Activated CD4-positive, alpha-beta T cell treated with anti-CD3 and anti-CD28 coated beads for 36 hours (primary cell): ENCODE data around the gene CCNYL1. TPM values are rescaled to one million over a fixed set of nuclear protein-coding genes. Genes with fewer than 3 reads are reported as not detected.
"Not testable (repeated sequence)": the region's sequence is repeated elsewhere in the genome, so short reads cannot be mapped to it uniquely, and the experiment has no call there.

Experiments
- ATAC-seq: fragments of 200-7000 bp; cut with Tn5 transposase; one replicate; pipeline ENCODE4 v1.10.0; 2021; ENCODE audit warnings: mild to moderate bottlenecking, moderate library complexity
- CTCF ChIA-PET: fragments of 350-600 bp; sonication (Branson Sonifier 250); formaldehyde crosslinking; loops from one replicate; lab custom pipeline; 2021; ENCODE audit warnings: antibody characterized with exemption; lab: Charles Lee
- POLR2A ChIA-PET: fragments of 350-600 bp; sonication (Branson Sonifier 250); formaldehyde crosslinking; loops from one replicate; lab custom pipeline; 2021; ENCODE audit warnings: antibody characterized with exemption, inconsistent platforms; lab: Charles Lee
- DNase-seq: peaks from one replicate; pipeline ENCODE4 v3.0.0-alpha.2; 2020
- H3K27ac Mint-ChIP-seq: one replicate; pipeline ENCODE4 v1.8.0; 2021; ENCODE audit warnings: mixed read lengths
- H3K27me3 Mint-ChIP-seq: one replicate; pipeline ENCODE4 v1.8.0; 2021; ENCODE audit warnings: mixed read lengths
- H3K36me3 Mint-ChIP-seq: one replicate; pipeline ENCODE4 v1.8.0; 2021; ENCODE audit warnings: low read depth, mixed read lengths
- H3K4me1 Mint-ChIP-seq: one replicate; pipeline ENCODE4 v1.8.0; 2021; ENCODE audit warnings: mixed read lengths
- H3K4me3 Mint-ChIP-seq: one replicate; pipeline ENCODE4 v1.8.0; 2021; ENCODE audit warnings: mild to moderate bottlenecking, moderate library complexity, mixed read lengths
- H3K9me3 Mint-ChIP-seq: one replicate; pipeline ENCODE4 v1.8.0; 2021; ENCODE audit warnings: low read depth, mixed read lengths
- intact Hi-C, 2 experiments: fragments of 100-400 bp; cut with DNase I in 1 of 2; cut with micrococcal nuclease in 1 of 2; formaldehyde crosslinking; loops; one replicate each; pipeline versions ENCODE4 v1.14.2 to v1.15.1; 2022 to 2024; cut with DNase I, micrococcal nuclease
- total RNA-seq, 2 experiments: library from RNA; stranded (reverse); gene quantifications; one replicate each; pipeline ENCODE4 v1.2.3, GENCODE V29; 2021

CCNYL1 gene
- total RNA-seq, 2 experiments from 2014 or later: 4.0 to 5.5 TPM

DNA sequence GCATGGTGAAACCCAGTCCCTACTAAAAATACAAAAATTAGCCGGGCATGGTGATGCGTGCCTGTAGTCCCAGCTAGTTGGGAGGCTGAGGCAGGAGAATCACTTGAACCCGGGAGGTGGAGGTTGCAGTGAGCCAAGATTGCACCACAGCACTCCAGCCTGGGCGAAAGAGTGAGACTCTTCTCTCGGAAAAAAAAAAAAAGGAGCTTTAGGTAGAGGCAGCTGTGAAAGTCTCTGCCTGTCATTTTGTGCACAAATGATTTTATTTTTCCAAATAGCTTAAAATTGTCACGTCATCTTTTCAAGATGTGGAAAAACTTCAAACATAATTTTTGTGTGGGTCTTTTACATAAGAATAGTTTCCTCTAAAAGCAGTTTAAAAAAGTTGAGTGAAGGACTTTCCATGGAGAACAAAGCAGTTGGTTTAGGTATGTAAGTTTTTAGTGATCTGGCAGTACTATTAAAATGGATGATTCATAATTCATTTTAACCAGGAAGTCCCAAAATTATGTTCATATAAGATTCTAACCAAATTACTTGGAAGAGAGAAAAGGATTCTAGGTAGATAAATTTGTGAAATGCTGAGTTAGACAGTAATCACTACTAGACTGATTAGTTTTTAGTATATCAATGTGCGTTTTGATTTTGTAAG lies 11.5 kb downstream of the CCNYL1 start:
- Mint-ChIP-seq H3K27me3 (no peaks in the 10 kb centered on the region), H3K36me3 (no peaks in the 10 kb centered on the region), H3K4me3 (no peak overlapping the region), H3K9me3 (no peaks in the 10 kb centered on the region), H3K4me1 (peaks cover 35% of the 10 kb centered on the region), H3K27ac (peak overlapping the region; percentile 82)
- ATAC-seq: peak; percentile 33
- POLR2A ChIA-PET: no interaction called here
- intact Hi-C loops: no loop called here
- CTCF ChIA-PET: interaction anchor here (1.0 to 1.1 kb wide), 2 partner anchors 12 to 318 kb away, joined by 3 to 4 read pairs; partner anchors contain the start of gene CCNYL1
- no peak for DNase-seq

DNA sequence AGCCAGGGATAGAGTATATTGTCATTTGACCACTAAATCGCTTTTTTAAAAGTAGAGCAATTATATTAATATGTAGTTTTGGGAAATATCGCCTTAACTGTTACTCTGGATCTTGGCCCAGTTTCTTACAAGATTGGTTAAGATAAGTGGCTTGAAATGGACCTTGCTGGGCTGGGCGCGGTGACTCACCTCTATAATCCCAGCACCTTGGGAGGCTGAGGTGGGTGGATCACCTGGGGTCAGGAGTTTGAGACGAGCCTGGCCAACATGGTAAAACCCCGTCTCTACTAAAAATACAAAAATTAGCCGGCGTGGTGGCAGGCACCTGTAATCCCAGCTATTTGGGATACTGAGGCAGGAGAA lies 12.0 kb downstream of the CCNYL1 start:
- POLR2A ChIA-PET, DNase-seq, H3K9me3 Mint-ChIP-seq, H3K4me3 Mint-ChIP-seq, H3K36me3 Mint-ChIP-seq, H3K27me3 Mint-ChIP-seq, ATAC-seq, intact Hi-C loops: not testable (repeated sequence)
- peaks cover 35% of the 10 kb centered on the region for H3K4me1 Mint-ChIP-seq
- peak overlapping the region; percentile 82 for H3K27ac Mint-ChIP-seq
- CTCF ChIA-PET: interaction anchor here (1.0 to 1.1 kb wide), 2 partner anchors 12 to 317 kb away, joined by 3 to 4 read pairs; partner anchors contain the start of gene CCNYL1

GRCh38 chr2:207724113-207724512 lies 12.7 kb downstream of the CCNYL1 start:
- Mint-ChIP-seq H3K9me3 (no peaks in the 10 kb centered on the region), H3K36me3 (no peaks in the 10 kb centered on the region), H3K4me3 (no peak overlapping the region), H3K27ac (no peak overlapping the region), H3K4me1 (peaks cover 35% of the 10 kb centered on the region), H3K27me3 (no peaks in the 10 kb centered on the region)
- CTCF ChIA-PET: interaction anchor here (1.4 kb wide), 1 partner anchor 97 kb away, joined by 4 read pairs; no protein-coding TSS in a partner anchor
- intact Hi-C loops: no loop called here
- POLR2A ChIA-PET: no interaction called here
- ATAC-seq (no peak), DNase-seq (no peak)

GRCh38 chr2:207725873-207726578 lies 14.6 kb downstream of the CCNYL1 start:
- DNase-seq (no peak), ATAC-seq (no peak)
- no peak overlapping the region for H3K4me3 Mint-ChIP-seq
- CTCF ChIA-PET: interaction anchor here (0.7 to 3.2 kb wide), 10 partner anchors 11 to 314 kb away, joined by 3 to 11 read pairs (median 4); partner anchors contain the start of genes CCNYL1 and METTL21A
- H3K27ac Mint-ChIP-seq: no peak overlapping the region
- no peaks in the 10 kb centered on the region for H3K9me3 Mint-ChIP-seq
- H3K36me3 Mint-ChIP-seq: no peaks in the 10 kb centered on the region
- no peaks in the 10 kb centered on the region for H3K27me3 Mint-ChIP-seq
- H3K4me1 Mint-ChIP-seq: peaks cover 35% of the 10 kb centered on the region
- POLR2A ChIA-PET: interaction anchor here (0.6 to 0.8 kb wide), 2 partner anchors 26 to 224 kb away, joined by 3 to 4 read pairs; no protein-coding TSS in a partner anchor
- intact Hi-C loops: no loop called here

DNA sequence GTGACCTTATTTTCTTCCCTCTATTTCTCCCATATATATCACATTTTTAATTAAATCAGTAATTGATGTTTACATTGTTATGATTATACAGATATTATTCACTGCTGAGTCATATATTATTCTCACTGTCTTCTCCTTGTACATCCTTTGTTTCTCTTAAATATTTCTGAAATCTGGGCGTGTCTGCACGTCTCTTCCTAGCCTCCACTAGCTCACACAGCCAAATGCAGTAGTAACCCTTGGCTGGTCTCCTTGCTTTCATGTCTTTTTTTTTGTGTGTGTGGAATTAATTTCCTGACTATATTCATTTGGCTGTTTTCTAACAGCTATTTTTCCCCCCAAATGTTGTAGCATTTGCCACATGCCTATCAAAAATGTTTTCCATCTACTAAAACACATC lies 15.8 kb downstream of the CCNYL1 start:
- CTCF ChIA-PET: interaction anchor here (0.6 to 3.2 kb wide), 5 partner anchors 11 to 313 kb away, joined by 3 to 11 read pairs (median 3); no protein-coding TSS in a partner anchor
- intact Hi-C loops: no loop called here
- Mint-ChIP-seq H3K4me3 (no peak overlapping the region), H3K4me1 (peaks cover 31% of the 10 kb centered on the region), H3K27ac (no peak overlapping the region), H3K36me3 (no peaks in the 10 kb centered on the region), H3K27me3 (no peaks in the 10 kb centered on the region), H3K9me3 (no peaks in the 10 kb centered on the region)
- ATAC-seq (no peak), DNase-seq (no peak)
- POLR2A ChIA-PET: no interaction called here

DNA sequence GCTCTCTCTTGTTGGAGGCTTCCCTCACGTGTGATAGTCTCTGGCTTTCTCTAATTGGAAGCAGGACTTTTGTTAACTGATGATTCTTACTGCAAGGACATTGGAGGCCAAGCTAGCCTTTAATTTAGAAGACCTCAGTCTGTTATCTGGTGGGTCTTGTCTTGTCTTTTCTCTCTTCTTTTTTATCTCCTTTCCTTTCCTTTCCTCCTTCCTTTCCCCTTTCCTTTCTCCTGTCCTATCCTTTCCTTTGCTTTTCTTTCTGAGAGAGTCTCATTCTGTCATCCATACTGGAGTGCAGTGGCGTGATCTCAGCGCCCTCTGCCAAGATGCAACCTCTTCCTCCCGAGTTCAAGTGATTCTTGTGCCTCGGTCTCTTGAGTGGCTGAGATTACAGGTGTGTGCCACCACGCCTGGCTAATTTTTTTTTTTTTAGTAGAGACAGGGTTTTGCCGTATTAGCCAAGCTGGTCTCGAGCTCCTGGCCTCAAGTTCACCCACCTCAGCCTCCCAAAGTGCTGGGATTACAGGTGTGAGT lies 18.1 kb downstream of the CCNYL1 start:
- DNase-seq (no peak), ATAC-seq (no peak)
- CTCF ChIA-PET: no interaction called here
- Mint-ChIP-seq H3K27ac (no peak overlapping the region), H3K36me3 (peaks cover 2% of the 10 kb centered on the region), H3K9me3 (no peaks in the 10 kb centered on the region), H3K4me3 (no peak overlapping the region), H3K27me3 (no peaks in the 10 kb centered on the region), H3K4me1 (peaks cover 16% of the 10 kb centered on the region)
- POLR2A ChIA-PET: no interaction called here
- intact Hi-C loops: no loop called here

GRCh38 chr2:207731138-207731537 lies 19.7 kb downstream of the CCNYL1 start:
- DNase-seq (no peak), ATAC-seq (no peak)
- Mint-ChIP-seq H3K36me3 (peaks cover 13% of the 10 kb centered on the region), H3K9me3 (no peaks in the 10 kb centered on the region), H3K27me3 (no peaks in the 10 kb centered on the region), H3K4me1 (peaks cover 11% of the 10 kb centered on the region), H3K27ac (no peak overlapping the region), H3K4me3 (no peak overlapping the region)
- CTCF ChIA-PET: no interaction called here
- intact Hi-C loops: no loop called here
- POLR2A ChIA-PET: no interaction called here

- Mint-ChIP-seq H3K4me3 (no peak overlapping the region), H3K36me3 (peaks cover 14% of the 10 kb centered on the region), H3K4me1 (peaks cover 3% of the 10 kb centered on the region), H3K9me3 (no peaks in the 10 kb centered on the region), H3K27ac (no peak overlapping the region), H3K27me3 (no peaks in the 10 kb centered on the region)
- DNase-seq (no peak), ATAC-seq (no peak)
- intact Hi-C loops: no loop called here
- POLR2A ChIA-PET: interaction anchor here (0.6 kb wide), 2 partner anchors 14 to 24 kb away, joined by 3 read pairs; no protein-coding TSS in a partner anchor
- CTCF ChIA-PET: interaction anchor here (0.6 to 1.8 kb wide), 4 partner anchors 12 to 546 kb away, joined by 3 to 6 read pairs (median 3); no protein-coding TSS in a partner anchor
These were observed 22.3 kb downstream of the CCNYL1 start for GRCh38 chr2:207733597-207734240.

GRCh38 chr2:207734264-207734635 lies 22.8 kb downstream of the CCNYL1 start:
- no peak for ATAC-seq
- no peaks in the 10 kb centered on the region for H3K27me3 Mint-ChIP-seq

GRCh38 chr2:207734636-207735512 lies 23.4 kb downstream of the CCNYL1 start:
- CTCF ChIA-PET: interaction anchor here (0.7 to 1.8 kb wide), 3 partner anchors 11 to 42 kb away, joined by 3 to 6 read pairs (median 3); no protein-coding TSS in a partner anchor
- H3K27me3 Mint-ChIP-seq: no peaks in the 10 kb centered on the region
- intact Hi-C loops: no loop called here
- peaks cover 14% of the 10 kb centered on the region for H3K36me3 Mint-ChIP-seq
- DNase-seq (no peak), ATAC-seq (no peak)
- H3K9me3 Mint-ChIP-seq: no peaks in the 10 kb centered on the region
- H3K4me1 Mint-ChIP-seq: peaks cover 3% of the 10 kb centered on the region
- POLR2A ChIA-PET: no interaction called here
- H3K4me3 Mint-ChIP-seq: no peak overlapping the region
- H3K27ac Mint-ChIP-seq: no peak overlapping the region

More at GRCh38 chr2:207734264-207734635, 22.8 kb downstream of the CCNYL1 start:
- no peaks in the 10 kb centered on the region for H3K9me3 Mint-ChIP-seq
- CTCF ChIA-PET: interaction anchor here (0.7 to 1.8 kb wide), 3 partner anchors 12 to 43 kb away, joined by 3 to 6 read pairs (median 3); no protein-coding TSS in a partner anchor
- no peak overlapping the region for H3K4me3 Mint-ChIP-seq
- intact Hi-C loops: no loop called here
- H3K36me3 Mint-ChIP-seq: peaks cover 14% of the 10 kb centered on the region
- no peak for DNase-seq
- H3K4me1 Mint-ChIP-seq: peaks cover 3% of the 10 kb centered on the region
- H3K27ac Mint-ChIP-seq: no peak overlapping the region
- POLR2A ChIA-PET: interaction anchor here (0.6 kb wide), 1 partner anchor 14 kb away, joined by 3 read pairs; no protein-coding TSS in a partner anchor
